ENCODE measurements around the gene NECTIN2.

NECTIN2 gene

DNA sequence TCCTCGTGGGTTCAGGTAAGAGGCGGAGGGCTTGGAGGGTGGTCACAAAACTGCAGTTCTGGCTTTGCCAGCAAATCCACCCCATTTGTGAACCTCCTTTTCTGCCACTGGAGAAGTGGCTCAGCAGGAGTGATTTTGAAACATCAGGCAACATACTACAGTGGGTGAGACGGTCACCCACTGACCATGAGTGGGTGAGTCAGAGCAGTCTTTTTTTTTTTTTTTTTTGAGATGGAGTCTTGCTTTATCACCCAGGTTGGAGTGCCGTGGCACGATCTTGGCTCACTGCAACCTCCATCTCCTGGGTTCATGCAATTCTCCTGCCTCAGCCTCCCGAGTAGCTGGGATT is 47.9 kb downstream of the NECTIN2 start:
- TF ChIP-seq, protein P1, sequence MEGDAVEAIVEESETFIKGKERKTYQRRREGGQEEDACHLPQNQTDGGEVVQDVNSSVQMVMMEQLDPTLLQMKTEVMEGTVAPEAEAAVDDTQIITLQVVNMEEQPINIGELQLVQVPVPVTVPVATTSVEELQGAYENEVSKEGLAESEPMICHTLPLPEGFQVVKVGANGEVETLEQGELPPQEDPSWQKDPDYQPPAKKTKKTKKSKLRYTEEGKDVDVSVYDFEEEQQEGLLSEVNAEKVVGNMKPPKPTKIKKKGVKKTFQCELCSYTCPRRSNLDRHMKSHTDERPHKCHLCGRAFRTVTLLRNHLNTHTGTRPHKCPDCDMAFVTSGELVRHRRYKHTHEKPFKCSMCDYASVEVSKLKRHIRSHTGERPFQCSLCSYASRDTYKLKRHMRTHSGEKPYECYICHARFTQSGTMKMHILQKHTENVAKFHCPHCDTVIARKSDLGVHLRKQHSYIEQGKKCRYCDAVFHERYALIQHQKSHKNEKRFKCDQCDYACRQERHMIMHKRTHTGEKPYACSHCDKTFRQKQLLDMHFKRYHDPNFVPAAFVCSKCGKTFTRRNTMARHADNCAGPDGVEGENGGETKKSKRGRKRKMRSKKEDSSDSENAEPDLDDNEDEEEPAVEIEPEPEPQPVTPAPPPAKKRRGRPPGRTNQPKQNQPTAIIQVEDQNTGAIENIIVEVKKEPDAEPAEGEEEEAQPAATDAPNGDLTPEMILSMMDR (IDR thresholded peaks at IDR 0.05; ENCODE audit: low read length, missing control alignments), result no peak
- DNase-seq (ENCODE audit: low read depth), result no peak
- no peak overlapping the region for H3K4me3 ChIP-seq (replicated peaks; ENCODE audit: low read depth, low read length)

DNA sequence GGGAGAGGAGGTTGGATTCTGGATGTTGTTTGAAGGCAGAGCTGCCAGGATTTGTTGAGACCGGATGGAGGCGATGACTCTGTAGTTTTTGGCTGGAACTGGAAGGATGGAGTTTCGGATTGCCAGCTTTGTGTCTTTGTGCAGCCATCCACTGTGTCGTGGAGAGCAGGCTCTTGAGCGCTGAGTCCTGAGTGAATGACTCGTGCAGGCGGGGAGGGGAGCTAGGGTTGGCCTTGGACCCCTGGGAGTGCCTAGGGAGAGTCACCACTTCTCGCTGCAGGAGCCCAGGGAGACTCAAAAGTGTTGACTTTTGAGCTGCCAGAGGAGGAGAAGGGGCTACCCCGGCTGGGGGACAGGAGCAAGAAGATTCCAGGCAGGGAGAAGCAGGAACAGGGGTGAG is 48.8 kb downstream of the NECTIN2 start:
- no peak overlapping the region for H3K4me3 ChIP-seq (replicated peaks; ENCODE audit: low read depth, low read length)
- TF ChIP-seq, protein P1 (IDR thresholded peaks at IDR 0.05; ENCODE audit: low read length, missing control alignments), result no peak
- DNase-seq (ENCODE audit: low read depth), result no peak

DNA sequence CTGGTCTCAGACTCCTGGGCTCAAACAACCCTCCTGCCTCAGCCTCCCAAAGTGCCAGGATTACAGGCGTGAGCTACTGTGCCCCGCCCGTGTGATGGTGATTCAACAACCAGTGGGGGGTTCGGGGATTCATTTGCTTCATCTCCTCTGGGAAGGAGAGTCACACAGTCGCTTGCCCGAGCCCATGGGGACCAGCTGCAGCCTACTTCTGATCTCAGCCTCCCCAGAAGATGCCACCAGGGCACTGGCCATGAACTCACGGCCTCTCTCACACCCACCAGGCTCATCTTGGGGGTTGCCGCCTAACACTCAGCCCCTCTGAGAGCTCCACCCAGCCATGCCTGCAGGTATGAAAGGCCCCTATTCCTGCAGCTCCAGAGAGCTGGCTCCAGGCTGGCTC is 51.7 kb downstream of the NECTIN2 start:
- TF ChIP-seq, protein P1 (IDR thresholded peaks at IDR 0.05; ENCODE audit: low read length, missing control alignments), result no peak
- DNase-seq (ENCODE audit: low read depth), result no peak
- H3K4me3 ChIP-seq (replicated peaks; ENCODE audit: low read depth, low read length), result no peak overlapping the region

DNA sequence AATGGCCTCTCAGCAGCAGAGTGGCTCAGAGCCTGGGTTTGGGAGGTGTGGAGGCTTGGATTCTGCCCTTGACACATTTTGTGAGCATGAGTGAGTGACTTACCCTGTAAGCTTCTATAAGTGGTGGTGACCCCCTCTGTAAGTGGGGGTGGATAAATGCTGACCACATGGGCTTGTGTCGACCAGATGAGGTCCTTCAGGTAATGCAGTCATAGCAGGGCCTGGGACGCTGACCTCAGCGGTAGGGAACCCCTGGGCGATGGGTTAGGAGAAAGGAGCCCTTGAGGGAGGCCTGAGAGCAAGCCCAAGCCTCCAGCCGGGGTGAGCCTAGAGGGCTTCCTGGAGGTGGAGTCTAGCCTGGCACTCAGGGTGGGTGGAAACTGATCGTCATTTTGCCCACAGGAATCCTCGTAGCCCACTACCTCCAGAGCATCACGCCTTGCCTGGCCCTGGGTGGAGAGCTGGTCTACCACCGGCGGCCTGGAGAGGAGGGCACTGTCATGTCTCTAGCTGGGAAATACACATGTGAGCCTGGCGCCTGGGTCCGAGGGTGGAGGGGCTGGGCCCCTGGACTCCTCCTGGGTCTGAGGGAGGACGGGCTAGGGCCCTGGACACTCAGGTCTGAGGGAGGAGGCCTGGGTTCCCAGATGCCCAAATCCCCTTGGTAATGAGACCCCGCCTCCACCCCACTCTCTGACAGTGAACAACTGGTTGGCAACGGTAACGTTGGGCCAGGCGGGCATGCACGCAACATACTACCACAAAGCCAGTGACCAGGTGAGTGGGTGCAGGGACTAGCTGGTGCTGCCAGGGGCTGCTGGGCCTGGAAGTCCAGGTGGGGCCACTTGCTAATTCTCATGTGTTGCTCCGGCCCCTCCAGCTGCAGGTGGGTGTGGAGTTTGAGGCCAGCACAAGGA is 54.5 kb downstream of the NECTIN2 start:
- H3K4me3 ChIP-seq (replicated peaks; ENCODE audit: low read depth, low read length), result no peak overlapping the region
- TF ChIP-seq, protein P1 (IDR thresholded peaks at IDR 0.05; ENCODE audit: low read length, missing control alignments), result no peak
- no peak for DNase-seq (ENCODE audit: low read depth)

DNA sequence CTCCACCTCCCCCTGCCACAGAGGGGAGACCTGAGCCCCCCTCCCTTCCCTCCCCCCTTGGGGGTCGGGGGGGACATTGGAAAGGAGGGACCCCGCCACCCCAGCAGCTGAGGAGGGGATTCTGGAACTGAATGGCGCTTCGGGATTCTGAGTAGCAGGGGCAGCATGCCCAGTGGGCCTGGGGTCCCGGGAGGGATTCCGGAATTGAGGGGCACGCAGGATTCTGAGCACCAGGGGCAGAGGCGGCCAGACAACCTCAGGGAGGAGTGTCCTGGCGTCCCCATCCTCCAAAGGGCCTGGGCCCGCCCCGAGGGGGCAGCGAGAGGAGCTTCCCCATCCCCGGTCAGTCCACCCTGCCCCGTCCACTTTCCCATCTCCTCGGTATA is 57.1 kb downstream of the NECTIN2 start:
- H3K4me3 ChIP-seq (replicated peaks; ENCODE audit: low read depth, low read length), result no peak overlapping the region
- TF ChIP-seq, protein P1 (IDR thresholded peaks at IDR 0.05; ENCODE audit: low read length, missing control alignments), result no peak
- DNase-seq (ENCODE audit: low read depth), result no peak

DNA sequence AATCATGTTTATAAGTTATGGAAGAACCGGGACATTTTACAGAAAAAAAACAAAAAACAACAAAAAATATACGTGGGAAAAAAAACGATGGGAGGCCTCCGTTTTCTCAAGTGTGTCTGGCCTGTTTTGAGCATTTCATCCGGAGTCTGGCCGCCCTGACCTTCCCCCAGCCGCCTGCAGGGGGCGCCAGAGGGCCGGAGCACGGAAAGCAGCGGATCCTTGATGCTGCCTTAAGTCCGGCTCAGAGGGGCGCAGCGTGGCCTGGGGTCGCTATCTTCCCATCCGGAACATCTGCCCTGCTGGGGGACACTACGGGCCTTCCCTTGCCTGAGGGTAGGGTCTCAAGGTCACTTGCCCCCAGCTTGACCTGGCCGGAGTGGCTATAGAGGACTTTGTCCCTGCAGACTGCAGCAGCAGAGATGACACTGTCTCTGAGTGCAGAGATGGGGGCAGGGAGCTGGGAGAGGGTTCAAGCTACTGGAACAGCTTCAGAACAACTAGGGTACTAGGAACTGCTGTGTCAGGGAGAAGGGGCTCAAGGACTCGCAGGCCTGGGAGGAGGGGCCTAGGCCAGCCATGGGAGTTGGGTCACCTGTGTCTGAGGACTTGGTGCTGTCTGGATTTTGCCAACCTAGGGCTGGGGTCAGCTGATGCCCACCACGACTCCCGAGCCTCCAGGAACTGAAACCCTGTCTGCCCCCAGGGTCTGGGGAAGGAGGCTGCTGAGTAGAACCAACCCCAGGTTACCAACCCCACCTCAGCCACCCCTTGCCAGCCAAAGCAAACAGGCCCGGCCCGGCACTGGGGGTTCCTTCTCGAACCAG is 57.7 kb downstream of the NECTIN2 start:
- TF ChIP-seq, protein P1 (IDR thresholded peaks at IDR 0.05; ENCODE audit: low read length, missing control alignments), result peak; percentile 93
- no peak overlapping the region for H3K4me3 ChIP-seq (replicated peaks; ENCODE audit: low read depth, low read length)
- DNase-seq (ENCODE audit: low read depth), result peak; percentile 72

Measured in fibroblast of pulmonary artery (primary cell).